Chondrocyte (in vitro differentiated cells): Measurements from ENCODE around the gene GMPR. TPM values are rescaled to one million over a fixed set of nuclear protein-coding genes. Genes with fewer than 3 reads are reported as not detected.

ENCODE experiments used
- DNase-seq: peaks from one replicate; pipeline ENCODE4 v3.0.0; 2021; ENCODE audit warnings: mixed read lengths, low spot score
- H3K27ac Mint-ChIP-seq: one replicate; pipeline ENCODE4 v1.8.0; 2021; ENCODE audit warnings: mild to moderate bottlenecking, moderate library complexity, mixed read lengths; ENCODE audit not compliant: unreplicated experiment
- H3K27me3 Mint-ChIP-seq: 2 replicates; pipeline ENCODE4 v1.8.0; 2021; ENCODE audit warnings: low read depth, mixed read lengths
- H3K36me3 Mint-ChIP-seq: 2 replicates; pipeline ENCODE4 v1.8.0; 2021; ENCODE audit warnings: low read depth, mixed read lengths
- H3K4me1 Mint-ChIP-seq: 2 replicates; pipeline ENCODE4 v1.8.0; 2021; ENCODE audit warnings: low read depth, mild to moderate bottlenecking, mixed read lengths
- H3K4me3 Mint-ChIP-seq: one replicate; pipeline ENCODE4 v1.8.0; 2021; ENCODE audit warnings: mild to moderate bottlenecking, moderate library complexity, mixed read lengths; ENCODE audit not compliant: unreplicated experiment
- H3K9me3 Mint-ChIP-seq: 2 replicates; pipeline ENCODE4 v1.8.0; 2021; ENCODE audit warnings: low read depth, mixed read lengths
- total RNA-seq: library from RNA; stranded (reverse); gene quantifications from 3 replicates; pipeline ENCODE4 v1.2.1, GENCODE V29; 2021
- TF ChIP-seq, protein P1 (sequence below): fragments of 200-600 bp; sonication (generic); IDR thresholded peaks from 2 replicates; pipeline ENCODE4 v1.5.0; 2021; ENCODE audit warnings: antibody characterized with exemption, mild to moderate bottlenecking, moderate library complexity

The GMPR gene
- total RNA-seq, 1 donor from 2014 or later, result 9.7 TPM

GRCh38 chr6:16238963-16239797, 793 bp downstream of the GMPR start:
- DNase-seq, result no peak
- peaks cover 63% of the 10 kb centered on the region for H3K4me1 Mint-ChIP-seq
- peak overlapping the region; percentile 84 for H3K4me3 Mint-ChIP-seq
- H3K36me3 Mint-ChIP-seq, result no peaks in the 10 kb centered on the region
- no peaks in the 10 kb centered on the region for H3K27me3 Mint-ChIP-seq
- H3K27ac Mint-ChIP-seq, result peak overlapping the region; percentile 88
- no peaks in the 10 kb centered on the region for H3K9me3 Mint-ChIP-seq
- TF ChIP-seq, protein P1, sequence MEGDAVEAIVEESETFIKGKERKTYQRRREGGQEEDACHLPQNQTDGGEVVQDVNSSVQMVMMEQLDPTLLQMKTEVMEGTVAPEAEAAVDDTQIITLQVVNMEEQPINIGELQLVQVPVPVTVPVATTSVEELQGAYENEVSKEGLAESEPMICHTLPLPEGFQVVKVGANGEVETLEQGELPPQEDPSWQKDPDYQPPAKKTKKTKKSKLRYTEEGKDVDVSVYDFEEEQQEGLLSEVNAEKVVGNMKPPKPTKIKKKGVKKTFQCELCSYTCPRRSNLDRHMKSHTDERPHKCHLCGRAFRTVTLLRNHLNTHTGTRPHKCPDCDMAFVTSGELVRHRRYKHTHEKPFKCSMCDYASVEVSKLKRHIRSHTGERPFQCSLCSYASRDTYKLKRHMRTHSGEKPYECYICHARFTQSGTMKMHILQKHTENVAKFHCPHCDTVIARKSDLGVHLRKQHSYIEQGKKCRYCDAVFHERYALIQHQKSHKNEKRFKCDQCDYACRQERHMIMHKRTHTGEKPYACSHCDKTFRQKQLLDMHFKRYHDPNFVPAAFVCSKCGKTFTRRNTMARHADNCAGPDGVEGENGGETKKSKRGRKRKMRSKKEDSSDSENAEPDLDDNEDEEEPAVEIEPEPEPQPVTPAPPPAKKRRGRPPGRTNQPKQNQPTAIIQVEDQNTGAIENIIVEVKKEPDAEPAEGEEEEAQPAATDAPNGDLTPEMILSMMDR, result peak; percentile 67

DNA sequence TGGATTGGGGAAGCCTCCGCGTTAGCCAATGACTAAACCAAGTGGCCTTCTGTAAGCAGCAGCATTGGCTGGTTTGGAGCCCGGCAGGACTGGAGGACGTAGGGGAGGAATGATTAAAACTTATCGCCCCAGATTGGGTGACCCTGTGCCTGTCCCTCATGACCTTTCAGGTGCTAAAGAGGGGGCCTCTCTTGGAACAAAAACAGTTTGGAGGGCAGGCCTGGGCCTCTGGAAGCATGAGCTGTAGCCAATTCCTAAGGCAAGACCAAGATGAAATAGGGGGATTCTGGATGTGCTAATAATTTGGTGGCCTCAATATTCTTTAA, 1.4 kb downstream of the GMPR start:
- H3K27ac Mint-ChIP-seq, result peak overlapping the region; percentile 88
- no peak for DNase-seq
- peak overlapping the region; percentile 84 for H3K4me3 Mint-ChIP-seq
- H3K36me3 Mint-ChIP-seq, result no peaks in the 10 kb centered on the region
- no peaks in the 10 kb centered on the region for H3K27me3 Mint-ChIP-seq
- peaks cover 69% of the 10 kb centered on the region for H3K4me1 Mint-ChIP-seq
- no peaks in the 10 kb centered on the region for H3K9me3 Mint-ChIP-seq
- TF ChIP-seq, protein P1, result no peak

- no peak overlapping the region for H3K4me3 Mint-ChIP-seq
- no peaks in the 10 kb centered on the region for H3K27me3 Mint-ChIP-seq
- H3K27ac Mint-ChIP-seq, result no peak overlapping the region
- peaks cover 73% of the 10 kb centered on the region for H3K4me1 Mint-ChIP-seq
- no peaks in the 10 kb centered on the region for H3K9me3 Mint-ChIP-seq
- TF ChIP-seq, protein P1, result no peak
- DNase-seq, result no peak
- H3K36me3 Mint-ChIP-seq, result no peaks in the 10 kb centered on the region
Observed at GRCh38 chr6:16240589-16241320, 2.4 kb downstream of the GMPR start.

DNA sequence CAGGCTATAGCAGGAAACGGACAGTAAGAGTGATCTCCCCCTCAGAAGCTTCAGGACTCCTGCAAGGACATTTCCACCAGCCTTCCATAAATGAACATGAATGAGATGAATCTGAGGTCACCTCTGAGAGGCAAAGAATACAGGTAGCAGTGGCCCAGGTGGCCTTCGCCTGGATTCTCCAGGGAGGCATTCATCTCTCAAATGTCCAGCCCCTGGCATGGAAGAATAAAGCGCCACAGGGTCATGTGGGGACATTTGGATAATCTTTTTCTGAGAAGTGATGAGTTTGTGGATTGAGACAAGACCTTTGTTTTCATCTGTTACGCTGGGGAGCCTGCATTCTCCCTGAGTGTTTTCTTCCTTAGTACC, 2.9 kb downstream of the GMPR start:
- Mint-ChIP-seq H3K27ac (no peak overlapping the region), H3K4me1 (peaks cover 67% of the 10 kb centered on the region), H3K36me3 (peaks cover 2% of the 10 kb centered on the region), H3K9me3 (no peaks in the 10 kb centered on the region), H3K27me3 (no peaks in the 10 kb centered on the region), H3K4me3 (no peak overlapping the region)
- no peak for DNase-seq
- TF ChIP-seq, protein P1, result no peak

DNA sequence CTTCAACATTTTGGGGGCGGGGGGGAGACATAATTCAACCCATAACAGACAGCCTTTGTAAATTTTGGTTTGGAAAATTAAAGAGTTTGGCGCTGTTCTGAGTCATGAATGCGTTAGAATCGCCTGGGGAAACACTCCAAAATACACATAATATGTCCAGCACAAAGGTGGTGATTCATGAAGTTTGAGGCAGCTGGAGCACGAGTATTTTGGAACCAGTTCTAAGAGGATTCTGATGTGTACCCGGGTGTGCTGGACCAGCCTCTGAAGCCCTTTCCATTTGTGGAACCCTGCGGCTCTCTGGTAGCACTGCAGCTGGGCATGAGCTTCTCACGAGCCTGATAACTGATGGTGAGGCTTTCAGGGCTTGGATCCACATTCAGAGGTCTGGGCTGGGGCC, 4.7 kb downstream of the GMPR start:
- Mint-ChIP-seq H3K4me1 (peaks cover 50% of the 10 kb centered on the region), H3K9me3 (no peaks in the 10 kb centered on the region), H3K36me3 (peaks cover 8% of the 10 kb centered on the region), H3K27ac (peak overlapping the region; percentile 87), H3K4me3 (peak overlapping the region; percentile 24), H3K27me3 (no peaks in the 10 kb centered on the region)
- TF ChIP-seq, protein P1, result no peak
- DNase-seq, result no peak
